Measurements from ENCODE around the gene DMD.

DMD gene

GRCh38 chrX:32084757-32085156, 1126.6 kb downstream of the DMD start:
- no peak for FAIRE-seq
- TF ChIP-seq POLR2A (IDR thresholded peaks at IDR 0.05; ENCODE audit: low read depth, low read length) = no peak
- TF ChIP-seq TAF1 (IDR thresholded peaks at IDR 0.05; ENCODE audit: borderline replicate concordance, low read depth, low read length) = no peak
- TF ChIP-seq POLR2AphosphoS5 (IDR thresholded peaks at IDR 0.05; ENCODE audit: low read depth, low read length) = no peak
- no peak for DNase-seq (ENCODE audit: insufficient read length)

- FAIRE-seq = no peak
- TF ChIP-seq TAF1 (IDR thresholded peaks at IDR 0.05; ENCODE audit: borderline replicate concordance, low read depth, low read length) = no peak
- no peak for DNase-seq (ENCODE audit: insufficient read length)
Observed at GRCh38 chrX:32048285-32048684, 1163.1 kb downstream of the DMD start.

- TF ChIP-seq POLR2AphosphoS5 (IDR thresholded peaks at IDR 0.05; ENCODE audit: low read depth, low read length) (no peak), POLR2A (IDR thresholded peaks at IDR 0.05; ENCODE audit: low read depth, low read length) (no peak), TAF1 (IDR thresholded peaks at IDR 0.05; ENCODE audit: borderline replicate concordance, low read depth, low read length) (no peak)
- FAIRE-seq (no peak), DNase-seq (ENCODE audit: insufficient read length) (no peak)
Observed at GRCh38 chrX:32045149-32045548, 1166.2 kb downstream of the DMD start.

GRCh38 chrX:32041181-32041580, 1170.2 kb downstream of the DMD start:
- no peak for TF ChIP-seq POLR2AphosphoS5 (IDR thresholded peaks at IDR 0.05; ENCODE audit: low read depth, low read length)
- TF ChIP-seq POLR2A (IDR thresholded peaks at IDR 0.05; ENCODE audit: low read depth, low read length) = no peak
- no peak for TF ChIP-seq TAF1 (IDR thresholded peaks at IDR 0.05; ENCODE audit: borderline replicate concordance, low read depth, low read length)
- FAIRE-seq = no peak
- DNase-seq (ENCODE audit: insufficient read length) = no peak

GRCh38 chrX:32026772-32027171, 1184.6 kb downstream of the DMD start:
- FAIRE-seq (no peak), DNase-seq (ENCODE audit: insufficient read length) (no peak)
- TF ChIP-seq POLR2A (IDR thresholded peaks at IDR 0.05; ENCODE audit: low read depth, low read length) (no peak), TAF1 (IDR thresholded peaks at IDR 0.05; ENCODE audit: borderline replicate concordance, low read depth, low read length) (no peak), POLR2AphosphoS5 (IDR thresholded peaks at IDR 0.05; ENCODE audit: low read depth, low read length) (no peak)

- DNase-seq (ENCODE audit: insufficient read length) = no peak
- no peak for TF ChIP-seq POLR2A (IDR thresholded peaks at IDR 0.05; ENCODE audit: low read depth, low read length)
- no peak for TF ChIP-seq TAF1 (IDR thresholded peaks at IDR 0.05; ENCODE audit: borderline replicate concordance, low read depth, low read length)
- TF ChIP-seq POLR2AphosphoS5 (IDR thresholded peaks at IDR 0.05; ENCODE audit: low read depth, low read length) = no peak
- FAIRE-seq = no peak
Observed at GRCh38 chrX:32024072-32024471, 1187.3 kb downstream of the DMD start.

- FAIRE-seq = no peak
- TF ChIP-seq POLR2A (IDR thresholded peaks at IDR 0.05; ENCODE audit: low read depth, low read length) (no peak), TAF1 (IDR thresholded peaks at IDR 0.05; ENCODE audit: borderline replicate concordance, low read depth, low read length) (no peak), POLR2AphosphoS5 (IDR thresholded peaks at IDR 0.05; ENCODE audit: low read depth, low read length) (no peak)
- DNase-seq (ENCODE audit: insufficient read length) = no peak
Observed at GRCh38 chrX:32016195-32016594, 1195.2 kb downstream of the DMD start.

- TF ChIP-seq POLR2AphosphoS5 (IDR thresholded peaks at IDR 0.05; ENCODE audit: low read depth, low read length) (no peak), POLR2A (IDR thresholded peaks at IDR 0.05; ENCODE audit: low read depth, low read length) (no peak), TAF1 (IDR thresholded peaks at IDR 0.05; ENCODE audit: borderline replicate concordance, low read depth, low read length) (no peak)
- DNase-seq (ENCODE audit: insufficient read length) (no peak), FAIRE-seq (no peak)
Observed at GRCh38 chrX:32010948-32011347, 1200.4 kb downstream of the DMD start.

- no peak for FAIRE-seq
- TF ChIP-seq POLR2A (IDR thresholded peaks at IDR 0.05; ENCODE audit: low read depth, low read length) (no peak), TAF1 (IDR thresholded peaks at IDR 0.05; ENCODE audit: borderline replicate concordance, low read depth, low read length) (no peak), POLR2AphosphoS5 (IDR thresholded peaks at IDR 0.05; ENCODE audit: low read depth, low read length) (no peak)
- DNase-seq (ENCODE audit: insufficient read length) = no peak
Observed at GRCh38 chrX:32010212-32010611, 1201.1 kb downstream of the DMD start.

- no peak for TF ChIP-seq POLR2AphosphoS5 (IDR thresholded peaks at IDR 0.05; ENCODE audit: low read depth, low read length)
- no peak for TF ChIP-seq POLR2A (IDR thresholded peaks at IDR 0.05; ENCODE audit: low read depth, low read length)
- no peak for TF ChIP-seq TAF1 (IDR thresholded peaks at IDR 0.05; ENCODE audit: borderline replicate concordance, low read depth, low read length)
- DNase-seq (ENCODE audit: insufficient read length) (no peak), FAIRE-seq (no peak)
Observed at GRCh38 chrX:31993637-31994036, 1217.7 kb downstream of the DMD start.

GRCh38 chrX:31988975-31989374, 1222.4 kb downstream of the DMD start:
- DNase-seq (ENCODE audit: insufficient read length) (no peak), FAIRE-seq (no peak)
- no peak for TF ChIP-seq POLR2AphosphoS5 (IDR thresholded peaks at IDR 0.05; ENCODE audit: low read depth, low read length)
- TF ChIP-seq TAF1 (IDR thresholded peaks at IDR 0.05; ENCODE audit: borderline replicate concordance, low read depth, low read length) = no peak
- no peak for TF ChIP-seq POLR2A (IDR thresholded peaks at IDR 0.05; ENCODE audit: low read depth, low read length)

GRCh38 chrX:31981546-31982062, 1229.7 kb downstream of the DMD start:
- DNase-seq (ENCODE audit: insufficient read length) (no peak), FAIRE-seq (no peak)
- no peak for TF ChIP-seq POLR2A (IDR thresholded peaks at IDR 0.05; ENCODE audit: low read depth, low read length)
- TF ChIP-seq POLR2AphosphoS5 (IDR thresholded peaks at IDR 0.05; ENCODE audit: low read depth, low read length) = no peak
- TF ChIP-seq TAF1 (IDR thresholded peaks at IDR 0.05; ENCODE audit: borderline replicate concordance, low read depth, low read length) = no peak

GRCh38 chrX:31969714-31970113, 1241.6 kb downstream of the DMD start:
- FAIRE-seq (no peak), DNase-seq (ENCODE audit: insufficient read length) (no peak)
- no peak for TF ChIP-seq TAF1 (IDR thresholded peaks at IDR 0.05; ENCODE audit: borderline replicate concordance, low read depth, low read length)
- TF ChIP-seq POLR2A (IDR thresholded peaks at IDR 0.05; ENCODE audit: low read depth, low read length) = no peak
- TF ChIP-seq POLR2AphosphoS5 (IDR thresholded peaks at IDR 0.05; ENCODE audit: low read depth, low read length) = no peak
